CD4-positive, alpha-beta T cell treated with Interleukin-6 at 100 ng/mL for 8 hours (primary cell): ENCODE results near the gene DAAM1.

Experiments
- DNase-seq: peaks from one replicate; pipeline ENCODE4 v3.0.0-alpha.2; 2020; ENCODE audit warnings: mixed read lengths, low spot score

The DAAM1 gene

GRCh38 chr14:59292028-59292427 lies 103.6 kb downstream of the DAAM1 start:
- DNase-seq, result no peak

- no peak for DNase-seq
Measured at GRCh38 chr14:59292921-59293534, 104.6 kb downstream of the DAAM1 start.

GRCh38 chr14:59293935-59294661 lies 105.6 kb downstream of the DAAM1 start:
- no peak for DNase-seq

GRCh38 chr14:59294662-59294992 lies 106.2 kb downstream of the DAAM1 start:
- no peak for DNase-seq

GRCh38 chr14:59295951-59296350 lies 107.5 kb downstream of the DAAM1 start:
- DNase-seq, result no peak

GRCh38 chr14:59296508-59296907 lies 108.0 kb downstream of the DAAM1 start:
- no peak for DNase-seq

DNA sequence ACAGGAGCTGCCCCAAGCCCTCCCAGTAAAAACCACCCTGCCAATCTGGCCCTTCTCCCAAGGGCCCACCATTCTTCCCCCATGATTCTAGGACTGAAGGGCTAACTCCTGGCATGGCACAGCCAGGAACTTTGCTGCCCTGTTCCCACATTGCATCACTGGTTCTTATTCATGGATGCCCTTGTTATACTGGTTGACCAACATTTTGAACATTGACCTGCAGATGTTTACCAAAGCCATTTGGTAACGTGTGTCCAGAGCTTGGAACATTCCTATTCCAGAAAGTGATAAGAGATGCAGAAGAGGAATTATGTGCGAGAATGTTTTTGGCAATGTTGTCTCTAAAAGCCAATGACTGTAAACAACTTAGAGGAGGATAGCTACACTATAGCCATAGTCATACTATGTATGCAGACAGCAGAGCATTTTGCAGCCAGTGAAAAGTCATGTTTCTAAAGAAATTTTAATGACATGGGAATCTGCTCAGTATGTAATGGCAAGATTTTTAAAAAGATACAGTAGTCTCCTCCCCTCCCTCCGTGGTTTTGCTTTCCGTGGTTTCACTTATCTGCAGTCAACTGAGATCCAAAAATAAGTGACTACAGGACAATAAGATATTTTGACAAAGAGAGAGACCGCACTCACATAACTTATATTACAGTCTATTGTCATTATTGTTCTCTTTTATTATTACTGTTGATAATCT lies 108.8 kb downstream of the DAAM1 start:
- DNase-seq, result no peak

GRCh38 chr14:59299731-59300130 lies 111.3 kb downstream of the DAAM1 start:
- DNase-seq, result no peak

- peak; percentile 21 for DNase-seq
Measured at GRCh38 chr14:59301354-59301753, 112.9 kb downstream of the DAAM1 start.

DNA sequence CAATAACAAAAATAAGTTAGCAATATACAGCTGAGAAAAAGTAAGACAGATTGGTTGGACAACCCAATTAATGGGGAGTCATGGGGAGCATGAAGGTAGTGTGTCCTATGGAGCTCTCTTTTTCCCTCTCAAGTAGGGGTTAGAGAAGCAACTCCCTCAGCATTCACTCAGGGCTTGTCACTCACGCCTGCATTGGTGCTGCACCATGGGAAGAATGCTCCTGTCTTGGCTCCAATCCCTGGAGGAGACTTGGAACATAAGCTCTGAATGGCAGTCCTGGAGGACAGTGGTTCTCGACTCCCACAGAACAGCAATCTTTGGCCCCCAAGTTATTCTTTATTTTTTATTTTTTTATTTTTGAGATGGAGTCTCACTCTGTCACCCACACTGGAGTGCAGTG lies 113.8 kb downstream of the DAAM1 start:
- no peak for DNase-seq

GRCh38 chr14:59303216-59303615 lies 114.7 kb downstream of the DAAM1 start:
- no peak for DNase-seq

GRCh38 chr14:59305231-59305630 lies 116.8 kb downstream of the DAAM1 start:
- DNase-seq, result no peak

GRCh38 chr14:59305836-59306555 lies 117.5 kb downstream of the DAAM1 start:
- DNase-seq, result no peak

- DNase-seq, result no peak
Measured at GRCh38 chr14:59306775-59307174, 118.3 kb downstream of the DAAM1 start.

GRCh38 chr14:59308086-59308485 lies 119.6 kb downstream of the DAAM1 start:
- no peak for DNase-seq

DNA sequence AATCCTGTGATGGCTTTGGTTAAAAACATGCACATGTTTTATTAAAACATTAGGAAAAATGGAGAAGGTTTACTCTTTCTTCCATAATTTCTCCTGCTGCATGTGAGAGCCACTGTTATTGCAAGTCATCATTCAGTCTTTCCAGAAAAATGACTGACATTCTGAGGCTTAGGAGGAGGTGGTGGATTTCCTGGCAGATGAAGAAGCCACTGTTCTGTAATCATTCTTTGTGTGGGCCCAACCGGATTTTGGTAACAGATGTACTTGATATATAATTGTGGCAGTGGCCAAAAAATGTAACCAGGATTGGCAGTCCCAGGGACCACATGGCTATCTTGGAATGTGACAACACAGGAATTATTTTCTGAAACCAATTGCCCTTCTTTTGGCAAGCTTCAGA lies 120.2 kb downstream of the DAAM1 start:
- DNase-seq, result no peak

- DNase-seq, result no peak
Measured at GRCh38 chr14:59309291-59309900, 120.9 kb downstream of the DAAM1 start.

DNA sequence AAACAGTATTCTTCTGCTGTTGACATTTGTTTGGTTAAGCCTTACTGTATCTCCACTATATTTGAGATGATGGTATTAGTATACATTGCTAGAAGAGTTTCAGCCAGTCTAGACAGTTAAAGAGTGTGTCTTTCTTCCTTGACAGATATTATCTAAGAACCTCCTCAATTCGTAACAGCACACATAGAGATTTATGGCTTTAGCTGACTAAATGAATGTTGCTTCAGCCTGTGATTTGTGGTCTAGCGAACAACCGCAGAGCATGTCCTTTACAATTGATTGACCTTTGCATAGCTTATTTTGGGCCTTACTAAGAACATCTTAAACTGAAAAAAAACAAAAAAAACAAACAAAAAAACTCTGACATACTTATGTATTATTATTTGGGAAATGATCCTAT lies 122.2 kb downstream of the DAAM1 start:
- DNase-seq, result no peak

- DNase-seq, result no peak
Measured at GRCh38 chr14:59311723-59312122, 123.3 kb downstream of the DAAM1 start.

DNA sequence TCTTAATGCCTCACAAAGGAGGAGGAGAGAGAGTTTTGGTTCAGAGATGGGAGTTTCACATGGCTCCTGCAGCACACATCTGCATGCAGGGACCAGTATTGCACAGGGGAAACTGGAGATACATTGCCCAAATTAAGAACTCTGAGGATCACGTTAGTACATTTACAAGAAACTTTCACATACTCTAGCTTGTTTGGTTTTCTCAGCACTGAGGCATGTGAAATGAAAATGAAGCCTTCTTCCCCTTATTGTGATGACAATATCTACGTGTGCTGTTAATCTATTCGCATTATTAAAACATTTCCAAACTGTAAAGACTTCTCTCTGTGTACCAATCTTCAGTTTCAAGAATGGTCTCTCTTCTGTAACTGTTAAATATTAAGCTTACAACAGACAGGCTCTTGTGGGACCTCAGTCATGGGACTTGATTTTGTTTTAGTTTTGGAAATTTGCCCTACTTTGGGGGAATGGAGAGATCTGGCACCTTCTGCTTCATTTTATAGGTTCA lies 124.7 kb downstream of the DAAM1 start:
- no peak for DNase-seq

- DNase-seq, result no peak
Measured at GRCh38 chr14:59313658-59314608, 125.5 kb downstream of the DAAM1 start.
